Upper lobe of left lung (tissue), 6 donors: ENCODE data around the gene FABP6. TPM values are rescaled to one million over a fixed set of nuclear protein-coding genes. Genes with fewer than 3 reads are reported as not detected.

ENCODE experiments used
- ATAC-seq, 2 donors: fragments of 200-7000 bp; cut with Tn5 transposase; one replicate each; pipeline ENCODE4 v1.9.1; 2022; ENCODE audit warnings: mild to moderate bottlenecking in 2 of 2, moderate library complexity in 2 of 2; ENCODE audit not compliant: low FRiP score in 2 of 2
- DNase-seq, 2 donors: peaks; one replicate each; pipeline ENCODE4 v3.0.0-alpha.2; 2019 to 2020
- H3K27ac ChIP-seq, 4 donors: fragments of 200-600 bp; sonication (generic); one replicate each; pipeline ENCODE4 v1.5.1; 2016 to 2019
- H3K27me3 ChIP-seq, 4 donors: fragments of 200-600 bp; sonication (generic); one replicate each; pipeline ENCODE4 v1.5.1; 2017 to 2019
- H3K36me3 ChIP-seq, 4 donors: fragments of 200-600 bp; sonication (generic); one replicate each; pipeline ENCODE4 v1.5.1; 2016 to 2019
- H3K4me1 ChIP-seq, 4 donors: fragments of 200-600 bp; sonication (generic); one replicate each; pipeline ENCODE4 v1.5.1; 2018 to 2019
- H3K4me3 ChIP-seq, 4 donors: fragments of 200-600 bp; sonication (generic); one replicate each; pipeline ENCODE4 v1.5.1; 2017 to 2019; ENCODE audit warnings: mild to moderate bottlenecking in 2 of 4, moderate library complexity in 1 of 4
- H3K9me3 ChIP-seq, 4 donors: fragments of 200-600 bp; sonication (generic); one replicate each; pipeline ENCODE4 v1.5.1; 2018 to 2019
- CTCF ChIP-seq, 6 experiments: fragments of 450-650 bp in 4 of 6; fragments of 200-600 bp in 2 of 6; sonication (generic) in 2 of 6; IDR thresholded peaks; one replicate each; pipeline ENCODE4 v1.5.1; 2016 to 2019; ENCODE audit warnings: antibody characterized with exemption in 6 of 6
- EP300 ChIP-seq, 4 donors: sonication (generic); formaldehyde crosslinking; IDR thresholded peaks; one replicate each; pipeline ENCODE4 v1.5.1; 2017; ENCODE audit warnings: antibody characterized with exemption in 4 of 4, control low read depth in 2 of 4
- POLR2A ChIP-seq, 4 donors: fragments of 450-650 bp; IDR thresholded peaks; one replicate each; pipeline ENCODE4 v1.5.1; 2016 to 2017; ENCODE audit warnings: antibody characterized with exemption in 4 of 4, mild to moderate bottlenecking in 2 of 4
- POLR2AphosphoS5 ChIP-seq, 2 donors: sonication (generic); formaldehyde crosslinking; IDR thresholded peaks; one replicate each; pipeline ENCODE4 v1.5.1; 2017; ENCODE audit warnings: antibody characterized with exemption in 2 of 2
- WGBS, 2 donors: methylation state at CpG; one replicate each; pipeline ENCODE4 v1.1.5; 2017 to 2018; 5-methylcytosine and 5-hydroxymethylcytosine counted together
- total RNA-seq, 6 donors: library from RNA; depleted of rRNA in 4 of 6; stranded (reverse); fragments of >200 nt in 4 of 6; gene quantifications; one replicate each; pipeline versions ENCODE4 v1.1.0 to v1.2.1, GENCODE V29; 2016 to 2021
- donor health status: DM: no; HTN: no; CAD: no; lungs with moderate emphysema.
- donor health status: DM: no; HTN: yes; CAD: no; lungs with severe emphysema.

FABP6 gene
- total RNA-seq, 6 donors from 2014 or later, result 4.4 to 14.4 (median 9.1) TPM; not detected in 2

GRCh38 chr5:160185626-160186360 lies 43.5 kb upstream of the FABP6 start:
- 48 to 55% methylated on average over 3 of the region's 3 CpGs for WGBS, 2 donors
- H3K4me3 ChIP-seq, result no peak overlapping the region
- DNase-seq, result no peak
- no peak overlapping the region for H3K27ac ChIP-seq
- no peaks in the 10 kb centered on the region for H3K36me3 ChIP-seq
- H3K9me3 ChIP-seq, result no peaks in the 10 kb centered on the region
- H3K27me3 ChIP-seq, result no peaks in the 10 kb centered on the region
- TF ChIP-seq EP300 (IDR thresholded peaks at IDR 0.05) (no peak), POLR2A (IDR thresholded peaks at IDR 0.05) (no peak), POLR2AphosphoS5 (IDR thresholded peaks at IDR 0.05) (no peak), CTCF (IDR thresholded peaks at IDR 0.05) (no peak)
- no peak for ATAC-seq
- peaks cover 0 to 12% (median 8%) of the 10 kb centered on the region in 4 donors for H3K4me1 ChIP-seq

- H3K27me3 ChIP-seq, result no peaks in the 10 kb centered on the region
- ATAC-seq (no peak), DNase-seq (no peak)
- no peak overlapping the region for H3K27ac ChIP-seq
- WGBS, 2 donors, result 96 to 97% methylated on average over 5 of the region's 5 CpGs
- H3K4me3 ChIP-seq, result no peak overlapping the region
- TF ChIP-seq EP300 (IDR thresholded peaks at IDR 0.05) (no peak), POLR2A (IDR thresholded peaks at IDR 0.05) (no peak), CTCF (IDR thresholded peaks at IDR 0.05) (no peak), POLR2AphosphoS5 (IDR thresholded peaks at IDR 0.05) (no peak)
- H3K36me3 ChIP-seq, result no peaks in the 10 kb centered on the region
- H3K4me1 ChIP-seq, result peaks cover 0 to 12% (median 8%) of the 10 kb centered on the region in 4 donors
- no peaks in the 10 kb centered on the region for H3K9me3 ChIP-seq
Measured at GRCh38 chr5:160186480-160186879, 42.8 kb upstream of the FABP6 start.

DNA sequence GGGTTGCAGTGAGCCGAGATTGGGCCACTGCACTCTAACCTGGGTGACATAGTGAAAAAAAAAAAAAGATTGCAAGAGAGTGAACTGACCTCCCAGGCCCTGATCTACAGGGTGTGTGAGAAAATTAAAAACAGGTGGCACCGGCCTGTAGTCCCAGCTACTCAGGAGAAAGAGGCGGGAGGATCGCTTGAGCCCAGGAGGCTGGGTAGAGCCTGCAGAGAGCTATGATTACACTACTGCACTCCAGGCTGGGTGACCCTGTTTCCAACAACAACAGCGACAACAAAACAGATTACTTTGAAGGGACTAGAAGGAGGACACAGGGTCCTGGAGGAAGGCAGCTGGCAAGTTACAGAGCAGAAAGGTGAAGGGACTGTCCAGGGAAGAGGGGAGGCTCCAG lies 42.2 kb upstream of the FABP6 start:
- peak overlapping the region in 1 of 4 donors; percentile 59 for H3K27ac ChIP-seq
- DNase-seq (no peak), ATAC-seq (no peak)
- WGBS, 2 donors, result 88 to 96% methylated on average over 5 of the region's 5 CpGs
- H3K36me3 ChIP-seq, result no peaks in the 10 kb centered on the region
- no peaks in the 10 kb centered on the region for H3K9me3 ChIP-seq
- peaks cover 0 to 12% (median 8%) of the 10 kb centered on the region in 4 donors for H3K4me1 ChIP-seq
- H3K27me3 ChIP-seq, result no peaks in the 10 kb centered on the region
- H3K4me3 ChIP-seq, result no peak overlapping the region
- TF ChIP-seq POLR2AphosphoS5 (IDR thresholded peaks at IDR 0.05) (no peak), POLR2A (IDR thresholded peaks at IDR 0.05) (no peak), CTCF (IDR thresholded peaks at IDR 0.05) (no peak), EP300 (IDR thresholded peaks at IDR 0.05) (no peak)

- peak overlapping the region; percentile 59 to 86 (median 79) for H3K27ac ChIP-seq
- peak; percentile 74 to 84 for ATAC-seq
Measured at GRCh38 chr5:160188141-160189015, 40.9 kb upstream of the FABP6 start.

More at GRCh38 chr5:160188141-160189015, 40.9 kb upstream of the FABP6 start:
- WGBS, 2 donors, result 3 to 6% methylated on average over 32 of the region's 40 CpGs
- Histone ChIP-seq H3K27me3 (no peaks in the 10 kb centered on the region), H3K4me1 (peaks cover 0 to 12% (median 8%) of the 10 kb centered on the region in 4 donors), H3K4me3 (peak overlapping the region; percentile 28 to 65 (median 50)), H3K36me3 (no peaks in the 10 kb centered on the region), H3K9me3 (no peaks in the 10 kb centered on the region)
- DNase-seq, result peak; percentile 71 to 89
- no peak for TF ChIP-seq EP300 (IDR thresholded peaks at IDR 0.05)
- peak in 1 of 4 donors; percentile 11 for TF ChIP-seq POLR2A (IDR thresholded peaks at IDR 0.05)
- TF ChIP-seq CTCF (IDR thresholded peaks at IDR 0.05), result peak in 1 of 6 experiments; percentile 9
- no peak for TF ChIP-seq POLR2AphosphoS5 (IDR thresholded peaks at IDR 0.05)
